T-helper 22 cell (primary cell): ENCODE data around the gene RCAN1.

Experiments
- DNase-seq: peaks from one replicate; pipeline ENCODE4 v3.0.0-alpha.2; 2020; ENCODE audit warnings: low read depth

Gene RCAN1

GRCh38 chr21:34614628-34615486 is at the start of gene RCAN1:
TSS of gene RCAN1 (minus strand) at chr21:34615113. CDS start at chr21:34615011, 102 bp downstream.
- DNase-seq = peak; percentile 78

DNA sequence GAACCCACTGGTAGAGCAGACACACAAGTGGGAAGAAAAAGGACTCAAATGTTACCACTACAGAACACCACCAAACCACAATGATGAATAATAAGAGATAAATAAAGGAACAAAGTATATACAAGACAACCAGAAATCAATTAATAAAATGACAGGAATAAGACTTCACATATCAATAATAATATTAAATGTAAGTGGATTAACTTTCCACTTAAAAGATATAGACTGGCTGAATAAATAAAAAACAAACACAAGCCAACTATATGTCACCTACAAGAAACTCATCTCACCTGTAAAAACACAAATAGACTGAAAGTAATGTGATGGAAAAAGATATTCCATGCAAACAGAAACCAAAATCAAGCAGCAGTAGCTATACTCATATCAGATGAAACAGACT is 46.9 kb upstream of the RCAN1 start:
- no peak for DNase-seq

GRCh38 chr21:34653522-34653921 is 38.6 kb upstream of the RCAN1 start:
- DNase-seq = no peak

GRCh38 chr21:34651642-34652041 is 36.7 kb upstream of the RCAN1 start:
- DNase-seq = no peak

- DNase-seq = no peak
Measured at GRCh38 chr21:34650861-34651431, 36.0 kb upstream of the RCAN1 start.

GRCh38 chr21:34649400-34649799 is 34.5 kb upstream of the RCAN1 start:
- DNase-seq = no peak

GRCh38 chr21:34648739-34649297 is 33.9 kb upstream of the RCAN1 start:
- no peak for DNase-seq

- DNase-seq = no peak
Measured at GRCh38 chr21:34647555-34647954, 32.6 kb upstream of the RCAN1 start.

DNA sequence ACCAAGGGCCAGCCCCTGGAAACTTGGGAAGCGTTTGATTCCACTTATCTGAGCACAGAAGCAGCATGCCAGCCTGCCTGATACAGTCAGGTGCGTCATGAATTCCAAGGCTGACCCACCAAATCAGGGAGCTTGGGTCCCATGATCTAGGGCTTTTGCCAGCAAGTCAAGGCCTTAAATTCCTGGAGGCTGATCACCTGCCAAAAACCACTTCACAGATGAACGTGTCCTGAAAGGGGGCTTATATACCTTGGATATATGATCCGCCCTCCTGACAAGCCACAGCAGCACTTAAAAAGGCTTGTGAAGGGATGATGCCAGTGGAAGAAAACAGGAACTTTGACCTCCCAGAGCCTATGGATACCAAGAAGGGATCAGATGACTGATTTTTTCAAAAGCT is 29.9 kb upstream of the RCAN1 start:
- DNase-seq = no peak

- no peak for DNase-seq
Measured at GRCh38 chr21:34642211-34643075, 27.5 kb upstream of the RCAN1 start.

- no peak for DNase-seq
Measured at GRCh38 chr21:34640858-34641257, 25.9 kb upstream of the RCAN1 start.

DNA sequence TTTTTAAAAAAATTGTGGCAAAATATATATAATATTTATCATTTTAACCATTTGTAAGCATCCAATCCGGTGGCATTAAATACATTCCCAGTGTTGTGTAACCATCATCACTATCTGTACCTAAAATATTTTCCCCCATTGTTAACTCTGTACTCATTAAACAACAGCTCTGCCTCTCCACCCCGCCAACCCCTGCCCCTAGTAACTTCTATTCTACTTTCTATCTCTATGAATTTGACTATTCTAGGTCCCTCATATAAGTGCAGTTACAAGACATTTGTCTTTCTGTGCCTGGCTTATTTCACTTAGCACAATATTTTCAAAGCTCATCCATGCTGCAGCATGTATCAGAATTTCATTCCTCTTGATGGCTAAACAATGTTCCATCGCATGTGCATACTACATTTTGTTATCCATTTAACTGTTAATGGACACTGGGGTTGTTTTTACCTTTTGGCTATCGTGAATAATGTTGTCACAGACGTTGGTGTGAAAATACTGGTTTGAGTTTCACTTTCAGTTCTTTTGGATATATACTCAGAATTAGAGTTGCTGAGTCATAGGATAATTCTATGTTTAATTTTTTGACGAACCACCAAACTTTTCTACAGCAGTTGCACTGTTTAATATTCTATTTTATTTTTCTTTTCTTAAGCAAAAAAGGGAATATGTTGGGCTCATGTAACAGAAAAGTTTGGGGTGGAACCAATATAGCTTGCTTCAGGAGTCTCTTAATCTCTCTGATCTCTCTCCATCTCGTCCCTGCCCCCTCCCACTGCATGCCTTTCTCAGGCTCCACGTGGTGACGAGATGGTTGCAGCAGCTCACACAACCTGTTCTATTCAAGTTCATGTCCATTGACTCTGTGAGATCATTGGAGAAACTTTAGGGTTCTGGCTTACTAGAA is 25.2 kb upstream of the RCAN1 start:
- DNase-seq = no peak

DNA sequence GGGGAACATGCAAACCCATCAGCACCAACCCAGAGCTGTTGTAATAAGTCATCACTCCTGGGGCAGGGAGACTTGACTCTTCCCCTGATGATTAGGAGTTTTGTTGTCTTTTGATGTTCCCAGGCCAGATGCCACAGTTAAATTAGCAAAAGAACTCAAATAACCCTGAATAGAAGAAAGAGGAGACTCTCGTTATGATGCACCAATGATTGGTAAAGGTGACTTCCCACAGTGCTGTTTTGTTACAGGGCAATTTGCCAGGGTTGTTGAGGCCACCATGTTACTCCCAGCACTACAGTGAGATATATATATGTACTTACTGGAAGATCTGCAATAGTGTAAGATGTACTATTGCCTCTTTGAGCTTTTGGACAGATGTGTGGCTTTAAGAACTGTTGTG is 24.3 kb upstream of the RCAN1 start:
- DNase-seq = no peak

DNA sequence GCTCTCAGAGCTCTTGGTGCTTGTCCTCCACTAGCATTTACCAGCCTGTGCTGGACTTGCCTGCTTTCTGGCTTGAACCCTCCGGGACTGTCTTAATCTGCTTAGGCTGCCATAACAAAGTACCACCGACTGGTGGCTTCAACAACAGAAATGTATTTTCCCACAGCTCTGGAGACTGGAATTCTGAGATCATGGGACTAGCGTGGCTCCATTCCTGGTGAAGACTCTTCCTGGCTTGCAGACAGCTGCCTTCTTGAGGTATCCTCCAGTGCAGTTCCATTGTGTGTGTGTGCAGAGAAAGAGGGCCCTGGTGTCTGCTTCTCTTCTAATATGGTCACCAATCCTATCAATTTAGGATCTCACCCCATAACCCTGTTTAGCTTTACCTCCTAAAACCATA is 22.0 kb upstream of the RCAN1 start:
- no peak for DNase-seq

- DNase-seq = no peak
Measured at GRCh38 chr21:34635307-34635706, 20.4 kb upstream of the RCAN1 start.

DNA sequence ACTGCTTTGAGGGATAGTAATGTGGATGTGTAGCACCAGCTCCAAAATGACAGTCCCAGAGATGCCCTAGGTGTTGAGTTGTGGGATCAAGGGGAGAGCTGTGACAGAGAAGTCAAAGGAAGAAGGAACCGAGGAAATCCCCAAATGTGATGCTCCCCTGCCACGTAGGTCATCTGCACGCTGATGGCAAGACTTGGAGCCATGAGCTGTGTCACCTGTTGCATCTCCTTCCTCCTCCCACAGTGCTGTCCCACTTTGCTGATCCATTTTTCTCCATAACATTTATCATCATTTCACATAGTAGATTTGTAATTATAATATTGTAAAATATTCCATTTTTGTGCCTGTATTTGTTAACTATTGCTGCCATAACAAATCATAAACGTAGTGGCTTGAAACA is 17.6 kb upstream of the RCAN1 start:
- no peak for DNase-seq

GRCh38 chr21:34630536-34631143 is 15.7 kb upstream of the RCAN1 start:
- no peak for DNase-seq

- no peak for DNase-seq
Measured at GRCh38 chr21:34626131-34626530, 11.2 kb upstream of the RCAN1 start.

- DNase-seq = no peak
Measured at GRCh38 chr21:34625030-34625593, 10.2 kb upstream of the RCAN1 start.

GRCh38 chr21:34623516-34623915 is 8.6 kb upstream of the RCAN1 start:
- DNase-seq = no peak
